Kidney (tissue), 14 donors: ENCODE data around the gene HES6. TPM values are rescaled to one million over a fixed set of nuclear protein-coding genes. Genes with fewer than 3 reads are reported as not detected.
"Not testable (repeated sequence)": the region's sequence is repeated elsewhere in the genome, so short reads cannot be mapped to it uniquely, and the experiment has no call there.

Experiments used
- DNase-seq, 5 donors: peaks; one replicate each; pipeline ENCODE4 v3.0.0-alpha.2; 2013 to 2020
- FAIRE-seq: peaks from 2 replicates; lab custom pipeline; 2012; peaks lifted over from hg19 to GRCh38; lab: Jason Lieb, UNC
- H3K27ac ChIP-seq, 2 donors: one replicate each; pipeline ENCODE4 v1.7.0; 2013; ENCODE audit warnings: low read depth in 2 of 2, low read length in 2 of 2, inconsistent platforms in 1 of 2
- H3K27me3 ChIP-seq: one replicate; pipeline ENCODE4 v1.7.1; 2013; ENCODE audit warnings: low read length, inconsistent platforms; ENCODE audit not compliant: control insufficient read depth, insufficient read depth
- H3K36me3 ChIP-seq, 3 donors: one replicate each; pipeline versions ENCODE4 v1.7.0 to v1.7.1; 2013; ENCODE audit warnings: low read length in 3 of 3, control low read depth in 1 of 3, inconsistent platforms in 1 of 3; ENCODE audit not compliant: insufficient read depth in 3 of 3, control insufficient read depth in 2 of 3
- H3K4me1 ChIP-seq, 3 donors: one replicate each; pipeline versions ENCODE4 v1.7.0 to v1.7.1; 2013; ENCODE audit warnings: low read length in 3 of 3, inconsistent platforms in 1 of 3, low read depth in 1 of 3; ENCODE audit not compliant: control insufficient read depth in 2 of 3, insufficient read depth in 2 of 3
- H3K4me3 ChIP-seq, 3 donors: one replicate each; pipeline versions ENCODE4 v1.7.0 to v1.8.1; 2013; ENCODE audit warnings: low read length in 3 of 3, control low read depth in 1 of 3, inconsistent platforms in 1 of 3
- H3K9ac ChIP-seq, 3 donors: one replicate each; pipeline versions ENCODE4 v1.7.0 to v1.7.1; 2013; ENCODE audit warnings: low read length in 3 of 3, control low read depth in 1 of 3, inconsistent platforms in 1 of 3
- H3K9me3 ChIP-seq, 3 donors: one replicate each; pipeline versions ENCODE4 v1.7.0 to v1.7.1; 2013; ENCODE audit warnings: low read length in 3 of 3, control low read depth in 1 of 3, inconsistent platforms in 1 of 3; ENCODE audit not compliant: control insufficient read depth in 2 of 3, insufficient read depth in 1 of 3
- intact Hi-C: fragments of 100-400 bp; cut with DNase I; formaldehyde crosslinking; loops from one replicate; pipeline ENCODE4 v1.11.1; 2022
- polyA plus RNA-seq: library from polyadenylated mRNA; stranded (reverse); fragments of 350-450 nt; fragmentation: Illumina TruSeq; extraction: RNeasy Lipid Tissue Mini Kit (QIAGEN cat#74804); gene quantifications from one replicate; pipeline ENCODE4 v1.2.3, GENCODE V29; 2014; ENCODE audit warnings: low read depth, low replicate concordance; ENCODE audit not compliant: insufficient read depth
- total RNA-seq: library from RNA; stranded (reverse); fragmentation: NEBNext Ultra II Directional; extraction: Animal tissue kit (Norgen Biotek cat#: 25700); gene quantifications from one replicate; pipeline ENCODE4 v1.2.1, GENCODE V29; 2021
- TF ChIP-seq, protein P1 (sequence below): IDR thresholded peaks from 3 replicates; pipeline ENCODE4 v1.5.1; 2012; ENCODE audit warnings: mild to moderate bottlenecking, moderate library complexity, borderline replicate concordance; ENCODE audit not compliant: insufficient read depth; ENCODE audit errors: extremely low read depth
- donor health status: control.
- donor health status: control.
- donor health status: control.
- donor health status: control.
- donor health status: control.
- donor health status: DM: yes; HTN: yes; CAD: no.
- donor health status: Normal renal cell carcinoma (clear cell type).

The HES6 gene
- total and polyA plus RNA-seq, 2 donors from 2014 or later = 5.2 to 5.5 TPM

DNA sequence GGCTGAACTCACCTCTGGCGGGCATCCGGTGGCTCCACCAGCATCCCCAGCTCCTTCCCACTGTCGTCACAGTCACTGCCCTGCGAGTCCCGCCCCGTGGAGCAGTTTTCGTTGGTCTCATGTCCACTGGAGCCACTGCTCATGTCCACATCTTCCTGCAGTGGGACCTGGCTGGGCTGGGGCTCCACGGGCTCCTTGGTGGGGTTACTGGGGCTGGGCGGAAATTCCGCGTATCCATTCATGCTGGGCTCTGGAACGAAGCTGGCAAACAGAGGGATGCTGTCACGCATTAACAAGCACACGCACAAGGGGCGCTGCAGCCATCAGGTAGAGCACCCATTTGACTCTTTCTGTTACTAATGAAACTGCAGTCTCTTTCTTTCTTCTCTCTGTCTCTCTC lies 37.9 kb upstream of the HES6 start:
- DNase-seq (peak in 4 of 5 donors; percentile 69 to 78 (median 73)), FAIRE-seq (no peak)
- peaks cover 2 to 34% (median 22%) of the 10 kb centered on the region in 3 donors for H3K36me3 ChIP-seq
- no peak overlapping the region for H3K4me3 ChIP-seq
- no peaks in the 10 kb centered on the region for H3K9me3 ChIP-seq
- TF ChIP-seq, protein P1, sequence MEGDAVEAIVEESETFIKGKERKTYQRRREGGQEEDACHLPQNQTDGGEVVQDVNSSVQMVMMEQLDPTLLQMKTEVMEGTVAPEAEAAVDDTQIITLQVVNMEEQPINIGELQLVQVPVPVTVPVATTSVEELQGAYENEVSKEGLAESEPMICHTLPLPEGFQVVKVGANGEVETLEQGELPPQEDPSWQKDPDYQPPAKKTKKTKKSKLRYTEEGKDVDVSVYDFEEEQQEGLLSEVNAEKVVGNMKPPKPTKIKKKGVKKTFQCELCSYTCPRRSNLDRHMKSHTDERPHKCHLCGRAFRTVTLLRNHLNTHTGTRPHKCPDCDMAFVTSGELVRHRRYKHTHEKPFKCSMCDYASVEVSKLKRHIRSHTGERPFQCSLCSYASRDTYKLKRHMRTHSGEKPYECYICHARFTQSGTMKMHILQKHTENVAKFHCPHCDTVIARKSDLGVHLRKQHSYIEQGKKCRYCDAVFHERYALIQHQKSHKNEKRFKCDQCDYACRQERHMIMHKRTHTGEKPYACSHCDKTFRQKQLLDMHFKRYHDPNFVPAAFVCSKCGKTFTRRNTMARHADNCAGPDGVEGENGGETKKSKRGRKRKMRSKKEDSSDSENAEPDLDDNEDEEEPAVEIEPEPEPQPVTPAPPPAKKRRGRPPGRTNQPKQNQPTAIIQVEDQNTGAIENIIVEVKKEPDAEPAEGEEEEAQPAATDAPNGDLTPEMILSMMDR = no peak
- intact Hi-C loops = no loop called here
- no peaks in the 10 kb centered on the region for H3K27me3 ChIP-seq
- no peak overlapping the region for H3K9ac ChIP-seq
- no peak overlapping the region for H3K27ac ChIP-seq
- peaks cover 0 to 9% (median 1%) of the 10 kb centered on the region in 3 donors for H3K4me1 ChIP-seq

DNA sequence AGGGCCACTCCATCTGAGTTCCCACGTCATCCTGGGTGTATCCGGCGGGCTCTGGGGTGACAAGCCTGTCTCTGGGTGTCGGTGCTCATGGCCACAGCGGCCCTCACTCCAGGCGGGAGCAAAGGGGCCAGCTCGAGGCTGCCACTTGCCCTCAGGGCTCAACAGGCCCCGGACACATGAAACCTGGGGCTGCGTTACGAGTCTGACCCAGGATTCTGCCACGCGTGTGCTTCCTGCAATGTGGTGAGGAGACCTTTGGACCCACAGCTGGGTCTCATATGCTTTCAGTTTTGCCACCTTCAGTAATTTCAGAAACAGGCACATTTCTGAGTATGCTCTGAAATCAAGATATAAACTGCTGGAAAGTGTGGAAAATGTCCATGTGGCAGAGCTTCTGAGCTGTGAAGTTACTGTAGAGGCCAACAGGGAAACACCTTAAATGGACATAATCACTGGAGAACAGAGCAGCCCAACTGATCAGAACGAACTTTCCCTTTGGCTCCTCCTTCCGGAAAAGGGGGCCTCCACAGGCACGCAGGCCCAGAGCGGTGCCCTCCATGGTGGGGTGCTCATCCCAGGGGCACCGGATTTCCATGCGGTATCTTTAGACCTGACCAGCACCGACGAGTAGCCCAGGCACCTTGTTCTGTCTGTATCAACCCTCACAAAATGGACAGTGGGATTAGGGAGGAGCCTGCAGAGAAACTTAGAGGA lies 34.5 kb upstream of the HES6 start:
- H3K4me3 ChIP-seq = no peak overlapping the region
- DNase-seq (peak in 1 of 5 donors; percentile 35), FAIRE-seq (no peak)
- peaks cover 2 to 49% (median 32%) of the 10 kb centered on the region in 3 donors for H3K36me3 ChIP-seq
- intact Hi-C loops = no loop called here
- H3K4me1 ChIP-seq = peaks cover 0 to 8% (median 0%) of the 10 kb centered on the region in 3 donors
- peak overlapping the region; percentile 9 to 34 for H3K27ac ChIP-seq
- no peaks in the 10 kb centered on the region for H3K9me3 ChIP-seq
- H3K9ac ChIP-seq = no peak overlapping the region
- no peaks in the 10 kb centered on the region for H3K27me3 ChIP-seq
- TF ChIP-seq, protein P1 = no peak

DNA sequence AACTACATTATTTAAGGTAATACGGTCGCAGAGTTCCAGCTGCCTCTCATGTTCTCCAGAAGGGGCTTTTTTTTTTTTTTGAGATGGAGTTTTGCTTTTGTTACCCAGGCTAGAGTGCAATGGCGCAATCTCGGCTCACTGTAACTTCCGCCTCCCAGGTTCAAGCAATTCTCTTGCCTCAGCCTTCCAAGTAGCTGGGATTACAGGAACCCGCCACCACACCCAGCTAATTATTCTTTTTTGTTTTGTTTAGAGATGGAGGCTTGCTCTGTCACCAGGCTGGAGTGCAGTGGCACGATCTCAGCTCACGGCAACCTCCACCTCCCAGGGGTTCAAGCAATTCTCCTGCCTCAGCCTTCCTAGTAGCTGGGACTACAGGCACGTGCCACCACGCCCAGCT lies 33.6 kb upstream of the HES6 start:
- H3K27ac ChIP-seq, FAIRE-seq, H3K4me1 ChIP-seq, H3K4me3 ChIP-seq, intact Hi-C loops, H3K9ac ChIP-seq, H3K27me3 ChIP-seq, H3K9me3 ChIP-seq: not testable (repeated sequence)
- DNase-seq = peak in 1 of 5 donors; percentile 12
- peaks cover 2 to 57% (median 32%) of the 10 kb centered on the region in 3 donors for H3K36me3 ChIP-seq

DNA sequence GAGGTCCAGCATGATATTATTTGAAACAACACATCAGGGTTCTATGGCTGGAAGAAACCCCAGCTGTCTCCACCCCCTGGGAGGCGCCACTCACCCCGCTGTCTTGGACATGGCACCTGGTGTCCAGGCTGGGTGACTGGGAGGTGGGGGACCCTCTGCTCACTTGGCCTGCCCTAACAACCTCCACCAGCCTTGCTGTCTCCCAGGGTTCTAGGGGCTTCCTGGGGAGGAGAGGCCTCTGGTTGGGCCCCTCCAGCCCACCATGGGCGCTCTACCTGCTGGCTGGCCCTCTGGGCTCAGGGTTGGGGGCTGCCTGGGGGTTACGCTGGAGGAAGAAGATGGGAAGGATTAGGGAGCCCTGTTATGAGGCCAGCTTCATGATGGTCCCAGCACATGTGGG lies 32.3 kb upstream of the HES6 start:
- Histone ChIP-seq H3K9ac (no peak overlapping the region), H3K4me1 (peaks cover 0 to 2% (median 0%) of the 10 kb centered on the region in 3 donors), H3K36me3 (peaks cover 2 to 64% (median 33%) of the 10 kb centered on the region in 3 donors), H3K27ac (no peak overlapping the region), H3K9me3 (no peaks in the 10 kb centered on the region), H3K4me3 (no peak overlapping the region), H3K27me3 (no peaks in the 10 kb centered on the region)
- TF ChIP-seq, protein P1 = no peak
- DNase-seq (peak in 1 of 5 donors; percentile 54), FAIRE-seq (no peak)
- intact Hi-C loops = no loop called here

DNA sequence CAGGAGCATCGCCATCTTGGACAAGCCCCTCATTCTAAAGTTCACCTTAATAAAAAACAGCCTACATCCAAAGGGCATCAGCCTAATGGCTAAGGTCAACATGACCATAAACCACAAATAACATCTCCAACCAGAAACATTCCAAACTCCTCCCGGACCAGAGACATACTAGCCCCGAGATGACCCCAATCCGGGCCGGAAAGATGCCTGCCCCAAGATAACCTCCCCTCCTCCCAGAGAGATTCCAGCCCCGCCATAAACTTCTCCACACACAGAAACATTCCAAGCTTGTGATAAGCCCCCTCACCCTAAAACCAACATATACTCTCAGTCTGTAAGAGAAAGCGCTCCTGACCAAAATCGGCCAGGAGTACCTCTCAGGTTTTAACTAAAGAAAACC lies 31.8 kb upstream of the HES6 start:
- H3K4me3 ChIP-seq, H3K9me3 ChIP-seq, H3K4me1 ChIP-seq, H3K9ac ChIP-seq, H3K27ac ChIP-seq, FAIRE-seq, intact Hi-C loops, H3K27me3 ChIP-seq: not testable (repeated sequence)
- peak in 3 of 5 donors; percentile 36 to 74 (median 45) for DNase-seq
- peaks cover 2 to 60% (median 32%) of the 10 kb centered on the region in 3 donors for H3K36me3 ChIP-seq
